ENCODE results near the gene PICK1.

Gene PICK1

GRCh38 chr22:38106814-38107578, 49.8 kb downstream of the PICK1 start:
- TF ChIP-seq, protein P1, sequence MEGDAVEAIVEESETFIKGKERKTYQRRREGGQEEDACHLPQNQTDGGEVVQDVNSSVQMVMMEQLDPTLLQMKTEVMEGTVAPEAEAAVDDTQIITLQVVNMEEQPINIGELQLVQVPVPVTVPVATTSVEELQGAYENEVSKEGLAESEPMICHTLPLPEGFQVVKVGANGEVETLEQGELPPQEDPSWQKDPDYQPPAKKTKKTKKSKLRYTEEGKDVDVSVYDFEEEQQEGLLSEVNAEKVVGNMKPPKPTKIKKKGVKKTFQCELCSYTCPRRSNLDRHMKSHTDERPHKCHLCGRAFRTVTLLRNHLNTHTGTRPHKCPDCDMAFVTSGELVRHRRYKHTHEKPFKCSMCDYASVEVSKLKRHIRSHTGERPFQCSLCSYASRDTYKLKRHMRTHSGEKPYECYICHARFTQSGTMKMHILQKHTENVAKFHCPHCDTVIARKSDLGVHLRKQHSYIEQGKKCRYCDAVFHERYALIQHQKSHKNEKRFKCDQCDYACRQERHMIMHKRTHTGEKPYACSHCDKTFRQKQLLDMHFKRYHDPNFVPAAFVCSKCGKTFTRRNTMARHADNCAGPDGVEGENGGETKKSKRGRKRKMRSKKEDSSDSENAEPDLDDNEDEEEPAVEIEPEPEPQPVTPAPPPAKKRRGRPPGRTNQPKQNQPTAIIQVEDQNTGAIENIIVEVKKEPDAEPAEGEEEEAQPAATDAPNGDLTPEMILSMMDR (conservative IDR thresholded peaks at IDR 0.05; ENCODE audit: low read length), result no peak
- no peak overlapping the region for H3K4me3 ChIP-seq (ENCODE audit: low read length)
- DNase-seq (ENCODE audit: low read depth), result no peak

DNA sequence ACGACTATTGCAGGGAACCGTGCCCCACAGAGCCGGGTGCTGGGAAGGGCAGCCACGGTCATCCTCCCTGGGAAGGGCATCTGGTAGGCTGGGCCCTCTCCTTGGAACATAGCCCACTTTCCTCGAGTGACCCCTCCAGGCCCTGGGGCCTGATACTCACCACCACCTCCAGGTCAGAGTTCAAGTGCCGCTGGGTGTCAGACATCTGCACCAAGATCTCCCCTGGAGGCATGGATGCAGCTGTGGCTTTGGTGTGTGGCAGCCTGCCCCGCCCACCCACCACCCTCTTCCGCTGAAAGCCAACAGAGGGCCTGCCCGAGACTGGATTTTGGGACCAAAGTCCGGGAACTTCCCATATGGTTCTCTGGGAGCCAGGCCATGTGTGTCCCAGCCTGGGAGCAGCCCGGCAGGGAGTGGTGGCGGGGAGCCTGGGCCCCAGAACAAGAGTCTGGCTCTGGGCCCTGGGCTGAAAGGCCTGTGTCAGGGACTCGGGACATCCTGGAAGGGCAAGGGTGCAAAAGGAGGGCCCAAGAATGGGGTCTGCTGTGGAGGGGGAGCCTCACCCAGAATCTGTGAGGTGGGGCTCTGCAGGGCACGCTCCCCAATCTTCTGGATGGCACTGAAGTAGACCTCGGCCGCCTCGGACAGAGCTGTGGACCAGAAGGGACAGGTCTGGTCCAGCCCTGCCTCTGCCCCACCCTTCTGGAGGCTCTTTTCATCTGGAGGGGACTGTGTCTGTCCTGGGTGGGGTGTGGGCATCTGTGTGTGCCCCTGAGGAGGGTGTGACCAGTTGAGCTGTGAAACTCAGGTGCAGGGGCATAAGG, 50.7 kb downstream of the PICK1 start:
- no peak overlapping the region for H3K4me3 ChIP-seq (ENCODE audit: low read length)
- TF ChIP-seq, protein P1 (conservative IDR thresholded peaks at IDR 0.05; ENCODE audit: low read length), result peak; percentile 19; the same call in 1 of the 2 replicates
- peak; percentile 36 for DNase-seq (ENCODE audit: low read depth)

DNA sequence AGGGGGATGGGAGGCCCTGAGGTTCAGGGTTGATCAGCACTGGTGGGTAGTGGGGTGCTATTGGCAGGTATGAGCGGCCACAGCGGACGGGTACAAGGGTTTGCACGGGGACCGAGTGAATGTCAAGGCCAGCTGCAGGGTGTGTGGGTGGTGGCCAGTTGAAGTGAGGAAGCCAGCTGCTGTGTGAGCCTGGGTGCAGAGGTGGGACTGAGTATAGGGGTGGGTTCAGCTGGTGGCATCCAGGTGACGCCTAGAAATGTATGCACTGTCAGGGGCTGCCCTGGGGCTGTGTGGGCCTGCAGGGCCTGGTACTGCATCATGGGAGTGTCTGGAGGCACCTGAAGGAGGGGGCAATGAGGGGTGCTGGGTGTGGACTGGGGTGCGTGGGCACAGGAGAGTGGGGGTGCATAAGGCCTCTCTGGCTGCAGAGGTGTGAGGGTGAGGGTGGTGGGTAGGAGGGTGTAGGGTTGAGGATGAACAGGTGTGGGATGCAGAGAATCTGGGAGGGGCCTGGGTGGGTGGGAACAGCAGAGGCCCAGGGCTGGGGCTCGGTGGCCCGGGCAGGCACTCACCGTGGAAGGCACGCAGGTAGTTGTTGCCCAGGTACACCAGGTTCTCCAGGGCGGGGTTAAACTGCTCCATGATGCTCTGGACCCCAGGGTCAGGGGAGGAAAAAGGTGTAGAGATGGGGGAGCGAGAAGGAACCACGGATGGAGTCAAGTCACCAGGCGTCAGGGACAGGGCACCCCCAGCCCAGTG, 51.5 kb downstream of the PICK1 start:
- no peak for DNase-seq (ENCODE audit: low read depth)
- H3K4me3 ChIP-seq (ENCODE audit: low read length), result no peak overlapping the region
- TF ChIP-seq, protein P1 (conservative IDR thresholded peaks at IDR 0.05; ENCODE audit: low read length), result no peak

DNA sequence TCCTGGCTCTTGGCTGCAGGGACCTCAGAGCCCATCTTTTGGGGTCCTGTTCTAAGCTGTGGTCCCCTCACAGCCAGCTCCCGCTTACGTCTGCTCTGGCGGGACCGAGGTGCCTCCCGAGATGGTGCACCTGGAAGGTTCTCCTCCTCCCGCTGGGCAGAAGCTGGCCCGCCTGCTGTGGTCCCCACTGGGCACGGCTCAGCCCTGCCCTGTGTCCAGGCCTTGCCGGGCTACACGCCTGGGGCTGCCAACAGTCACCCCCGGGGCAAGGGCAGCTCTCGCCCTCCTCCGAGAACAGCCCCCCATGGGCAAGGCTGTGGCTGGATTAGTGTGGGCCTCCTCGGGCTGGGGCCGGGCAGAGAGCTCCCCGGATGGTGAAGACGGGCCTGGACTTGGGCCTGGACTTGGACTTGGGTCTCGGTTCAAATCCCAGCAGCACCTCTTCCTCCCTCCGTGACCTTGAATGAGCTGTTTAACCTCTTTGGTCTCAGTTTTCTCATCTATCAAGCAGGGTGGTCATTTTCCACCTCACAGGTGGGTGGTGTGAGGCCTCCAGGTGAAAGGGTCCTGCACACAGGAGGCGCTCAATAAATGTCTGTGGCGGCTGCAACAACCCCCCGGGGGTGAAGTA, 52.3 kb downstream of the PICK1 start:
- DNase-seq (ENCODE audit: low read depth), result no peak

DNA sequence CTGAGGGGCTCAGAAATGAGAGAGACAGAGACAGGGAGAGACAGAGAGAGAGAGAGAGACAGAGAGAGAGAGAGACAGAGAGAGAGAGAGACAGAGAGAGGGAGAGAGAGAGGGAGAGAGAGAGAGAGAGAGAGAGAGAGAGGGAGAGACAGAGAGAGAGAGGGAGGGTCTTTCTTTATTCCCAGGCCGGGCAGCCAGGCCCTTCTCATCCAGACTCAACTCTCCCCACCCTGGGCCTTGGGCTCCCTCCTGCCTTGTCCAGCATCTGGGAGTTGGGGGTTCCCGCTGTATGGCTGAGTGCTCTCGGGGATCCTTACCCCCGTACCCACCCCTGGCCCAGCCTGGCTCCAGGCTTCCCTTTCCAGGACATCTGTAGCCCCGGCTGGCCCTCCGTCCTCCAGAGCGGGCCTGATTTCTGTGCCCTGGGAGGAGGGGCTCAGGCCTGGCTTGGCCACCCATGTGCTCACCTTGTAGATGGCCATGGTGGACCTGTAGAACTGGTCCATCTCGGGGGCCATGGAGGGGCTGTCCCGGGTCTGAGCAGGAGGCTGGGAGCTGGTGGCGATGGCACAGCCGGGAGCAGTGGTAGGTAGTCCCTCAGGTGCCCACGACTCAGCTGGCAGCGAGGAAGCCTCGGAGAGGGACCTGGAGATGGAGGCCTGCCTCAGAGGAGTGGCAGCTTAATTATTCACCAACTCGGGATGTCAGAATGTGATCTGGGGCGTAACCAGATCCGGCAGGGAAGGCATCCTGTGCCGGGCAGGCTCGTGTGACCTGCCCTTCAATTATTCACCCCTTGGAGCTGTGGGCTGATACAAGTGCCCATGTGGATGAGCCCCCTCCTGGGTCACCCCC, 53.0 kb downstream of the PICK1 start, which contains the start of gene BAIAP2L2:
TSS of gene BAIAP2L2 (minus strand) at position 677 of the 855 bp plus-strand sequence. CDS start at position 518, 159 bp downstream.
- DNase-seq (ENCODE audit: low read depth), result no peak
- H3K4me3 ChIP-seq (ENCODE audit: low read length), result no peak within 1 kb of the TSS
- TF ChIP-seq, protein P1 (conservative IDR thresholded peaks at IDR 0.05; ENCODE audit: low read length), result no peak

More for the DNA sequence above, 52.3 kb downstream of the PICK1 start:
- TF ChIP-seq, protein P1 (conservative IDR thresholded peaks at IDR 0.05; ENCODE audit: low read length), result no peak
- H3K4me3 ChIP-seq (ENCODE audit: low read length), result no peak overlapping the region
